PC-3 (cell line): ENCODE data around the gene USP19. TPM values are rescaled to one million over a fixed set of nuclear protein-coding genes. Genes with fewer than 3 reads are reported as not detected.

ENCODE experiments used
- ATAC-seq: fragments of 200-7000 bp; cut with Tn5 transposase; 2 replicates; pipeline ENCODE4 v1.9.1; 2020; ENCODE audit warnings: mild to moderate bottlenecking, moderate library complexity
- BruUV-seq: library from RNA; stranded (reverse); fragments of 400-500 nt; replicated peaks from 2 replicates; lab custom pipeline; 2021; lab: Mats Ljungman, UMichigan
- CTCF ChIA-PET: fragments of 300-600 bp; sonication (Branson Sonifier 250); formaldehyde crosslinking; loops from one replicate; lab custom pipeline; 2022; ENCODE audit warnings: antibody characterized with exemption; lab: Charles Lee
- POLR2A ChIA-PET: fragments of 300-600 bp; sonication (Branson Sonifier 250); formaldehyde crosslinking; loops from one replicate; lab custom pipeline; 2022; ENCODE audit warnings: antibody characterized with exemption; ENCODE audit not compliant: unreplicated experiment; lab: Charles Lee
- DNase-seq: peaks from one replicate; pipeline ENCODE4 v3.0.0-alpha.2; 2015
- H2AFZ ChIP-seq: fragments of 300-600 bp; sonication (generic); 2 replicates; pipeline ENCODE4 v1.6.0; 2016; ENCODE audit warnings: antibody characterized with exemption, low read length
- H3F3A ChIP-seq: fragments of 300-600 bp; sonication (generic); one replicate; pipeline ENCODE4 v1.6.0; 2017; ENCODE audit warnings: antibody characterized with exemption, low read length, control low read depth, mild to moderate bottlenecking; ENCODE audit not compliant: unreplicated experiment
- H3K27ac ChIP-seq: fragments of 300-600 bp; sonication (generic); 2 replicates; pipeline ENCODE4 v1.5.1; 2016; ENCODE audit warnings: mild to moderate bottlenecking, low read length
- H3K27me3 ChIP-seq: fragments of 300-600 bp; sonication (generic); 2 replicates; pipeline ENCODE4 v1.6.1; 2016; ENCODE audit warnings: low read length, mixed read lengths
- H3K36me3 ChIP-seq: fragments of 300-600 bp; sonication (generic); 2 replicates; pipeline ENCODE4 v1.6.1; 2016; ENCODE audit warnings: low read depth, mixed run types, low read length, mixed read lengths
- H3K4me1 ChIP-seq: fragments of 300-600 bp; sonication (generic); 2 replicates; pipeline ENCODE4 v1.5.1; 2016; ENCODE audit warnings: low read length; ENCODE audit not compliant: insufficient read depth
- H3K4me2 ChIP-seq: fragments of 300-600 bp; sonication (generic); 2 replicates; pipeline ENCODE4 v1.6.0; 2016; ENCODE audit warnings: low read length
- H3K4me3 ChIP-seq: fragments of 300-600 bp; sonication (generic); 2 replicates; pipeline ENCODE4 v1.5.1; 2016; ENCODE audit warnings: mild to moderate bottlenecking, low read length, mixed read lengths
- H3K79me2 ChIP-seq: fragments of 300-600 bp; sonication (generic); 2 replicates; pipeline ENCODE4 v1.6.1; 2017; ENCODE audit warnings: low read length, mixed read lengths
- H3K9ac ChIP-seq: fragments of 300-600 bp; sonication (generic); 2 replicates; pipeline ENCODE4 v1.6.0; 2016; ENCODE audit warnings: mild to moderate bottlenecking, low read length
- H3K9me2 ChIP-seq: fragments of 300-600 bp; sonication (generic); replicated peaks from 2 replicates; pipeline ENCODE4 v1.6.1; 2016; ENCODE audit warnings: mixed run types, low read length, mixed read lengths
- H3K9me3 ChIP-seq: fragments of 300-600 bp; sonication (generic); 2 replicates; pipeline ENCODE4 v1.6.1; 2016; ENCODE audit warnings: low read length, mixed read lengths
- H4K20me1 ChIP-seq: fragments of 300-600 bp; sonication (generic); 2 replicates; pipeline ENCODE4 v1.6.1; 2016; ENCODE audit warnings: low read length, mixed read lengths
- CTCF ChIP-seq: fragments of 300-600 bp; sonication (generic); conservative IDR thresholded peaks from 2 replicates; pipeline ENCODE4 v1.5.1; 2017; ENCODE audit warnings: antibody characterized with exemption, low read depth, mild to moderate bottlenecking, low read length
- EZH2 ChIP-seq: fragments of 300-600 bp; sonication (generic); IDR thresholded peaks from one replicate; pipeline ENCODE4 v1.6.1; 2017; ENCODE audit warnings: antibody characterized with exemption, mild to moderate bottlenecking, low read length; ENCODE audit not compliant: unreplicated experiment
- EZH2phosphoT487 ChIP-seq: fragments of 300-600 bp; sonication (generic); IDR thresholded peaks from 2 replicates; pipeline ENCODE4 v1.6.1; 2018; ENCODE audit warnings: mild to moderate bottlenecking, antibody characterized with exemption, low read length, borderline replicate concordance
- intact Hi-C: fragments of 100-400 bp; cut with micrococcal nuclease; formaldehyde crosslinking; loops from 2 replicates; pipeline ENCODE4 v1.9.0; 2023
- total RNA-seq: library from RNA; depleted of rRNA; stranded (reverse); fragments of >200 nt; gene quantifications from 2 replicates; pipeline ENCODE4 v1.2.3, GENCODE V29; 2014

Gene USP19
- total RNA-seq, 1 experiment from 2014 or later, result 84.4 TPM

- TSS peak; percentile 29 for BruUV-seq
- peak overlapping the region; percentile 85 for H3K4me3 ChIP-seq
- H3K9me2 ChIP-seq, result no peaks in the 10 kb centered on the region
- ChIA-PET CTCF (no interaction called here), POLR2A (interaction anchor here (1.2 kb wide), 1 partner anchor 26 kb away, joined by 6 read pairs; the partner anchor contains the start of gene QRICH1)
- H3K4me2 ChIP-seq, result peak overlapping the region; percentile 96
- intact Hi-C loops, result no loop called here
- peak; percentile 3; the same call in 1 of the 2 replicates for ATAC-seq
- H3K9me3 ChIP-seq, result no peaks in the 10 kb centered on the region
- no peak for TF ChIP-seq CTCF
- no peak for TF ChIP-seq EZH2
- no peak for TF ChIP-seq EZH2phosphoT487
- H3K79me2 ChIP-seq, result peaks cover 20% of the 10 kb centered on the region
- peaks cover 15% of the 10 kb centered on the region for H3K4me1 ChIP-seq
- peaks cover 7% of the 10 kb centered on the region for H3F3A ChIP-seq
- peaks cover 40% of the 10 kb centered on the region for H3K36me3 ChIP-seq
- peak overlapping the region; percentile 83 for H3K27ac ChIP-seq
- no peak for DNase-seq
- H3K27me3 ChIP-seq, result no peaks in the 10 kb centered on the region
- H2AFZ ChIP-seq, result peak overlapping the region; percentile 55
- H3K9ac ChIP-seq, result peak overlapping the region; percentile 96
- H4K20me1 ChIP-seq, result no peaks in the 10 kb centered on the region
Measured at GRCh38 chr3:49120096-49120437, 556 bp downstream of the USP19 start.

- H3K4me3 ChIP-seq, result peak overlapping the region; percentile 85
- H3K4me1 ChIP-seq, result peaks cover 15% of the 10 kb centered on the region
- H3K9ac ChIP-seq, result peak overlapping the region; percentile 96
- CTCF ChIA-PET, result no interaction called here
- H3K36me3 ChIP-seq, result peaks cover 42% of the 10 kb centered on the region
- TF ChIP-seq CTCF (no peak), EZH2phosphoT487 (no peak), EZH2 (no peak)
- H3K79me2 ChIP-seq, result peaks cover 20% of the 10 kb centered on the region
- no peaks in the 10 kb centered on the region for H3K27me3 ChIP-seq
- no TSS peak for BruUV-seq
- H3K9me3 ChIP-seq, result no peaks in the 10 kb centered on the region
- H3K27ac ChIP-seq, result no peak overlapping the region; the same call in 1 of the 2 replicates
- DNase-seq, result peak; percentile 30
- H3K4me2 ChIP-seq, result peak overlapping the region; percentile 96
- H2AFZ ChIP-seq, result no peak overlapping the region
- peak; percentile 33 for ATAC-seq
- H3K9me2 ChIP-seq, result no peaks in the 10 kb centered on the region
- POLR2A ChIA-PET, result no interaction called here
- intact Hi-C loops, result no loop called here
- H4K20me1 ChIP-seq, result no peaks in the 10 kb centered on the region
- H3F3A ChIP-seq, result peaks cover 7% of the 10 kb centered on the region
Measured at GRCh38 chr3:49119439-49119838, 1.2 kb downstream of the USP19 start.

DNA sequence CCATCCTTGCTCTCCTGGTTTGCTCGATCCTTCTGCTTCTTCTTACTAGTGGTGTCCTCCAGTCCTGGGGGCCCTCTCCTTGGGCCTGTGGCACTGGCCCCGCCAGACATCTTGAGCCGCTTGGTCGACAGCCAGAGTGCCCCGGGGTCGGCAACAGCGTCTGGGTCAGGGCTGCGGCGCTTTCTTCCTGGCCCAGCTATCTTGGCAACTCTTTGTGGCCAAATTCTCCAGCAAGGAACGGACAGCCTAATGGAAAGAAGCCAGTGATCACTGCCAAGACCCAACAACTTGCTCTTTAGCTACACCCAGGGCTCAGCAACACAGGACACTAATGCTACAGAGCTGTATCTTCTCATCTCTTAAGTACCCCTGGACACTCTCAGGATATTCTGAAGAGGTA, 1.6 kb downstream of the USP19 start:
- Histone ChIP-seq H3K9ac (no peak overlapping the region), H3K4me1 (peaks cover 15% of the 10 kb centered on the region), H3K4me3 (peak overlapping the region; percentile 85)

More for the DNA sequence above, 1.6 kb downstream of the USP19 start:
- POLR2A ChIA-PET, result interaction anchor here (0.6 kb wide), 1 partner anchor 52 kb away, joined by 4 read pairs; the partner anchor contains the start of gene KLHDC8B
- CTCF ChIA-PET, result no interaction called here
- Histone ChIP-seq H3F3A (peaks cover 7% of the 10 kb centered on the region), H3K4me2 (peak overlapping the region; percentile 96), H4K20me1 (no peaks in the 10 kb centered on the region), H3K9me2 (no peaks in the 10 kb centered on the region), H3K27ac (no peak overlapping the region), H3K36me3 (peaks cover 44% of the 10 kb centered on the region), H3K27me3 (no peaks in the 10 kb centered on the region), H3K79me2 (peaks cover 20% of the 10 kb centered on the region), H2AFZ (no peak overlapping the region), H3K9me3 (no peaks in the 10 kb centered on the region)
- BruUV-seq, result no TSS peak
- TF ChIP-seq EZH2 (no peak), CTCF (no peak), EZH2phosphoT487 (no peak)
- no peak for DNase-seq
- intact Hi-C loops, result no loop called here
- ATAC-seq, result no peak
